Prostate gland (tissue), 2 donors: Measurements from ENCODE around the gene NAPEPLD. TPM values are rescaled to one million over a fixed set of nuclear protein-coding genes. Genes with fewer than 3 reads are reported as not detected.
A peak's percentile ranks its signal among the peaks of the same experiment; 100 is the strongest.
"Not testable (repeated sequence)": the region's sequence is repeated elsewhere in the genome, so short reads cannot be mapped to it uniquely, and the experiment has no call there.

Experiments
- DNase-seq: peaks from one replicate; pipeline ENCODE4 v3.0.0-alpha.2; 2019; ENCODE audit warnings: low spot score
- H3K27ac ChIP-seq, 2 donors: fragments of 200-600 bp; sonication (generic); 2 replicates each; pipeline ENCODE4 v1.5.1; 2017 to 2019
- H3K27me3 ChIP-seq: fragments of 200-600 bp; sonication (generic); replicated peaks from 2 replicates; pipeline ENCODE4 v1.5.1; 2019; ENCODE audit not compliant: insufficient read depth
- H3K36me3 ChIP-seq, 2 donors: fragments of 200-600 bp; sonication (generic); 1 replicate in 1 of 2; 2 replicates in 1 of 2; pipeline versions ENCODE4 v1.5.1 to v1.8.1; 2017 to 2019
- H3K4me1 ChIP-seq: fragments of 200-600 bp; sonication (generic); replicated peaks from 2 replicates; pipeline ENCODE4 v1.5.1; 2019
- H3K4me3 ChIP-seq, 2 donors: fragments of 200-600 bp; sonication (generic); 2 replicates each; pipeline ENCODE4 v1.5.1; 2017 to 2019
- H3K9me3 ChIP-seq: fragments of 200-600 bp; sonication (generic); 2 replicates; pipeline ENCODE4 v1.5.1; 2017
- CTCF ChIP-seq, 4 experiments: fragments of 200-600 bp in 2 of 4; fragments of 450-650 bp in 2 of 4; sonication (generic) in 2 of 4; IDR thresholded peaks; 1 replicate in 3 of 4; 2 replicates in 1 of 4; pipeline ENCODE4 v1.5.1; 2016 to 2019; ENCODE audit warnings: antibody characterized with exemption in 4 of 4, mild to moderate bottlenecking in 2 of 4, moderate library complexity in 2 of 4
- POLR2A ChIP-seq: fragments of 450-650 bp; IDR thresholded peaks from one replicate; pipeline ENCODE4 v1.6.1; 2016; ENCODE audit warnings: antibody characterized with exemption, mild to moderate bottlenecking
- POLR2AphosphoS5 ChIP-seq: sonication (generic); formaldehyde crosslinking; IDR thresholded peaks from one replicate; pipeline ENCODE4 v1.6.1; 2017; ENCODE audit warnings: antibody characterized with exemption
- WGBS: methylation state at CpG from one replicate; pipeline ENCODE4 v1.1.5; 2018; 5-methylcytosine and 5-hydroxymethylcytosine counted together
- intact Hi-C: fragments of 100-400 bp; cut with DNase I; formaldehyde crosslinking; loops from one replicate; pipeline ENCODE4 v1.14.2; 2022
- total RNA-seq, 2 donors: library from RNA; depleted of rRNA; stranded (reverse); fragments of >200 nt; gene quantifications; one replicate each; pipeline ENCODE4 v1.1.0, GENCODE V29; 2016

NAPEPLD gene
- total RNA-seq, 2 donors from 2014 or later, result 18.1 to 24.4 TPM

GRCh38 chr7:103100348-103100747, 48.6 kb downstream of the NAPEPLD start:
- Histone ChIP-seq H3K9me3 (no peaks in the 10 kb centered on the region), H3K27me3 (no peaks in the 10 kb centered on the region), H3K27ac (no peak overlapping the region), H3K4me3 (no peak overlapping the region), H3K4me1 (no peaks in the 10 kb centered on the region), H3K36me3 (no peaks in the 10 kb centered on the region)
- TF ChIP-seq CTCF (IDR thresholded peaks at IDR 0.05) (no peak), POLR2A (no peak), POLR2AphosphoS5 (no peak)
- WGBS, result 65% methylated on average over 3 of the region's 3 CpGs
- intact Hi-C loops, result no loop called here
- no peak for DNase-seq

DNA sequence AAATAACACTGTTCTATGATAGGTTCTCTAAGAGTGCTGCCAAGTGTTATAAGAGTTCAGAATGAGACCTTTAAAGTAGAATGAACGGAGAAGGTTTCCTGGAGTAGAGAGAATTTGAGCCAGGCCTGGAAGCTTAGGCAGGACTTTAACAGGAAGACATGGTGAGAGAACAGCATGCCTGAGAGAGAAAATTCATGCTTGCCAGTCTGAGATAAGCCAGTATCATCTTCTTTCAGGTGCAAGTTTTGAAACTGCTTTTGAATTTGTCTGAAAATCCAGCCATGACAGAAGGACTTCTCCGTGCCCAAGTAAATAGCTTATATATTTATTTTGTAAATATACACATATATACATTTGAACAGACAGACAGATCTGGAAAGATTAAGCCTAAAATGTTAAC, 51.9 kb downstream of the NAPEPLD start:
- Histone ChIP-seq H3K9me3 (no peaks in the 10 kb centered on the region), H3K27ac (no peak overlapping the region), H3K36me3 (peaks cover 0 to 6% of the 10 kb centered on the region in 2 donors), H3K4me1 (no peaks in the 10 kb centered on the region), H3K27me3 (no peaks in the 10 kb centered on the region), H3K4me3 (no peak overlapping the region)
- WGBS, result 85% methylated on average over 2 of the region's 2 CpGs
- no peak for TF ChIP-seq POLR2AphosphoS5
- no peak for TF ChIP-seq POLR2A
- intact Hi-C loops, result no loop called here
- no peak for DNase-seq

- WGBS, result 95% methylated on average over 2 of the region's 2 CpGs
- H3K4me1 ChIP-seq, H3K27ac ChIP-seq, DNase-seq, H3K4me3 ChIP-seq, H3K27me3 ChIP-seq, intact Hi-C loops, H3K9me3 ChIP-seq, H3K36me3 ChIP-seq: not testable (repeated sequence)
Measured at GRCh38 chr7:103095558-103095957, 53.3 kb downstream of the NAPEPLD start.

- Histone ChIP-seq H3K27me3 (no peaks in the 10 kb centered on the region), H3K4me3 (no peak overlapping the region), H3K27ac (no peak overlapping the region), H3K4me1 (no peaks in the 10 kb centered on the region), H3K36me3 (peaks cover 0 to 6% of the 10 kb centered on the region in 2 donors), H3K9me3 (no peaks in the 10 kb centered on the region)
- no peak for TF ChIP-seq POLR2AphosphoS5
- peak in 2 of 4 experiments; percentile 18 to 28 for TF ChIP-seq CTCF (IDR thresholded peaks at IDR 0.05)
- TF ChIP-seq POLR2A, result no peak
- DNase-seq, result no peak
- intact Hi-C loops, result no loop called here
- WGBS, result 29% methylated on average over 3 of the region's 3 CpGs
Measured at GRCh38 chr7:103094102-103094501, 54.8 kb downstream of the NAPEPLD start.

DNA sequence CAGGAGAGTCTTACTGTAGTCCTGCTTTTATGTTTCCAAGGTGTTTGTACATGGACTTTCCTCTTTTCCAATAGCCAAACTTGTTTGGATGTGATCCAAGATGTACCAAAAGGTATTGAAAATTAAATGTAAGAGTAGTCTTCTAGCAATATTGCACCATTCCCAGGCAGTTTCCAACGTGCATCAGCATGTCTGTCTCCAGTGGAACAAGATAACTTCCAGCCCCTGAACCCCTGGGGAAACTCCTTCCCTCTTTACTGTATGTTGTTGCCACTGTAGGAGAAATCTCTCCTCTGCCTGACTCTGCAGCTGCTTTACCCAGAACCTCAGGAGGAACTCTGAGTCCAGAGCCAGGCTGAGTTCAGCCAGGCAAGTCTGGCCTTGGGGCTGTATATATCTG, 55.5 kb downstream of the NAPEPLD start:
- 16% methylated on average over 1 of the region's 1 CpG for WGBS
- Histone ChIP-seq H3K4me1 (no peaks in the 10 kb centered on the region), H3K27me3 (no peaks in the 10 kb centered on the region), H3K27ac (no peak overlapping the region), H3K4me3 (no peak overlapping the region), H3K36me3 (peaks cover 0 to 6% of the 10 kb centered on the region in 2 donors), H3K9me3 (no peaks in the 10 kb centered on the region)
- TF ChIP-seq POLR2A (no peak), CTCF (IDR thresholded peaks at IDR 0.05) (no peak), POLR2AphosphoS5 (no peak)
- no peak for DNase-seq
- intact Hi-C loops, result no loop called here

- DNase-seq, H3K27me3 ChIP-seq, H3K4me3 ChIP-seq, H3K9me3 ChIP-seq, H3K36me3 ChIP-seq, H3K4me1 ChIP-seq, intact Hi-C loops, H3K27ac ChIP-seq: not testable (repeated sequence)
- 73% methylated on average over 4 of the region's 4 CpGs for WGBS
Measured at GRCh38 chr7:103092321-103092720, 56.6 kb downstream of the NAPEPLD start.
